HG03442 (cell line): ENCODE data around the gene SLC25A5.
"Not testable (repeated sequence)": the region's sequence is repeated elsewhere in the genome, so short reads cannot be mapped to it uniquely, and the experiment has no call there.

Experiments
- ATAC-seq: cut with Tn5 transposase; IDR thresholded peaks from one replicate; pipeline ENCODE4 v1.9.1; 2021; ENCODE audit warnings: mild to moderate bottlenecking, moderate library complexity; ENCODE audit not compliant: unreplicated experiment

The SLC25A5 gene

GRCh38 chrX:119502727-119503483, 34.7 kb downstream of the SLC25A5 start:
- ATAC-seq, result no peak

DNA sequence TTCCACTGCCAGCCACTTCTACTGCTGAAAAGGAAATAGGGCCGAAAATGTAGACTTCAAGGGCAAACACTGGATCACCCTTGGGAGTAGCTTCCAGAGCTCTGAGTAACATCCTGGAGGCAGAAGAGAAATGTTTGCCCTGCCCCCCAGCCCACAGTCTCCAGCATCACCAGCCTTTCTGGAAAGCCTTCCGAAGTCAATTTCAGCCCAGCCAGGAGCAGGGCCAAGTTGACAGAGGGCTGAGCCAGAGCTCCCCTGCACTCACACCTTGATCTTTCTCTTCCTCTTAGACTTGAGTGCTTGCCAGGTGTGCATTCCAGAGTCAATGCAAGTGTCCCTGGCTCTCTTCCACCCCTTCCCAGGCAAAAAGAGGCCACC, 35.2 kb downstream of the SLC25A5 start:
- no peak for ATAC-seq

DNA sequence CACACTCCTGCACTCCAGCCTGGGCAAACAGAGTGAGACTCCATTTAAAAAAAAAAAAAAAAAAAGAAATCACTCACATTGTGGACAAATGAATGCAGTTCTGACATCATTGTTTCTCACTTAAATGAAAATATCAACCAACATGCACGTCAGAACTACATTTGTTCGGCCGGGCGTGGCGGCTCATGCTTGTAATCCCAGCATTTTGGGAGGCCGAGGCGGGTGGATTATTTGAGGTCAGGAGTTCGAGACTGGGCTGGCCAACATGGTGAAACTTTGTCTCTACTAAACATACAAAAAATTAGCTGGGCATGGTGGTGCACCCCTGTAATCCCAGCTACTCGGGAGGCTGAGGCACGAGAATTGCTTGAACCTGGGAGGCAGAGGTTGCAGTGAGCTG, 36.9 kb downstream of the SLC25A5 start:
- ATAC-seq, result not testable (repeated sequence)

DNA sequence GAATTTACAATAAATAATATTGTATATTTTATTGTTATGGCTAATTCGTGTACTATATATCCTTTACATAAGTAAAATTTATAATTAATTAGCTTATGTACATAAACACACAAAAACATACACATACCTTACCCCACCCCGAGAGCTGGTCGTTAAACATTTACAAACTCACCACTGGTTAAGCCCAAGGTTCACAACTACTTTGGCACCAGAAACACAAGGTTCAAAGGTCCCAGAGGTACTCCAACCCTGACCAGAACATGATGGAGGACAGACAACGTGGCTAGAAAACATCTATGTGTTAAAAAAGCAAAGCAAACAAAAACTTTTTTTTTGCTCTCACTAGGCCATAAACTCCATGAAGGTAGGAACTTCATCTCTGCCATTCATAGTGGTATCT, 37.7 kb downstream of the SLC25A5 start:
- ATAC-seq, result no peak

- no peak for ATAC-seq
Observed at GRCh38 chrX:119507206-119507605, 39.0 kb downstream of the SLC25A5 start.

- ATAC-seq, result no peak
Observed at GRCh38 chrX:119512146-119512800, 44.0 kb downstream of the SLC25A5 start.

GRCh38 chrX:119516157-119516702, 48.0 kb downstream of the SLC25A5 start:
- ATAC-seq, result peak; percentile 53

- ATAC-seq, result no peak
Observed at GRCh38 chrX:119518371-119518770, 50.1 kb downstream of the SLC25A5 start.
